Testis (tissue), 3 donors: ENCODE measurements around the gene PARG. TPM values are rescaled to one million over a fixed set of nuclear protein-coding genes. Genes with fewer than 3 reads are reported as not detected.

Experiments used
- DNase-seq: peaks from one replicate; pipeline ENCODE4 v3.0.0-alpha.2; 2019
- H3K27ac ChIP-seq, 2 donors: fragments of 200-600 bp; sonication (generic); one replicate each; pipeline ENCODE4 v1.5.1; 2019
- H3K27me3 ChIP-seq: fragments of 200-600 bp; sonication (generic); one replicate; pipeline ENCODE4 v1.5.1; 2019
- H3K36me3 ChIP-seq: fragments of 200-600 bp; sonication (generic); one replicate; pipeline ENCODE4 v1.5.1; 2017; ENCODE audit warnings: low read depth; ENCODE audit errors: missing control alignments
- H3K4me1 ChIP-seq: fragments of 200-600 bp; sonication (generic); one replicate; pipeline ENCODE4 v1.5.1; 2019
- H3K4me3 ChIP-seq, 2 donors: fragments of 200-600 bp; sonication (generic); one replicate each; pipeline ENCODE4 v1.5.1; 2017 to 2019
- H3K9me3 ChIP-seq: fragments of 200-600 bp; sonication (generic); one replicate; pipeline ENCODE4 v1.5.1; 2017
- POLR2A ChIP-seq: fragments of 450-650 bp; IDR thresholded peaks from one replicate; pipeline ENCODE4 v1.6.1; 2017; ENCODE audit warnings: antibody characterized with exemption, mild to moderate bottlenecking, moderate library complexity
- WGBS, 2 donors: methylation state at CpG; one replicate each; pipeline ENCODE4 v1.1.5; 2018; 5-methylcytosine and 5-hydroxymethylcytosine counted together
- intact Hi-C: fragments of 100-400 bp; cut with DNase I; formaldehyde crosslinking; loops from one replicate; pipeline ENCODE4 v1.15.1; 2023; ENCODE audit warnings: low total_unique reads
- polyA plus RNA-seq: library from polyadenylated mRNA; stranded (reverse); fragments of 350-450 nt; fragmentation: Illumina TruSeq; extraction: RNeasy Lipid Tissue Mini Kit (QIAGEN cat#74804); gene quantifications from one replicate; pipeline ENCODE4 v1.2.3, GENCODE V29; 2014; ENCODE audit warnings: low read depth, low replicate concordance; ENCODE audit not compliant: insufficient read depth
- total RNA-seq, 2 donors: library from RNA; depleted of rRNA; stranded (reverse); fragments of >200 nt; gene quantifications; one replicate each; pipeline ENCODE4 v1.2.3, GENCODE V29; 2016
- TF ChIP-seq, protein P1 (sequence below), 3 experiments: fragments of 450-650 bp in 2 of 3; fragments of 200-600 bp in 1 of 3; sonication (generic) in 1 of 3; IDR thresholded peaks; one replicate each; pipeline ENCODE4 v1.5.1; 2016 to 2019; ENCODE audit warnings: antibody characterized with exemption in 3 of 3, mild to moderate bottlenecking in 2 of 3, moderate library complexity in 1 of 3

The PARG gene
- total and polyA plus RNA-seq, 3 donors from 2014 or later, result 19.7 to 49.4 (median 39.4) TPM

DNA sequence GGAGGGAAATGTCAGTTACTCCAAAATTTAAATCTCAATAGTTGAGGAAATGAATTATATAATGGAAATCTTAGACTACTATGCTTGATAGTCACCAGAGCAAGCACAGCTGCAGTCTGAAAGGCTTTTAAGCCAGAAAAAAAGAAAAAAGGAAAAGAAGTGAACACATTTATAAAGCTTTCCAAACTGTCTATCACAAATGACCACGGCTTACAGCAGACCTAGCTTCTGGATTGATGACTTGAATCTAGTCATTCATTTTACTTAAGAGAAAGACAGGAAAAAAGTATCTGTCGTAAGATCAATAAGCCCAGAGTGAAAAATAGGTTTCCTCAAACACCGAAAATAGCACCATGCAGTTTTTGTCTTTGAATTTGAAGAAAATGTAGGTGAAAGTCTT, 111.8 kb downstream of the PARG start:
- TF ChIP-seq POLR2A, result no peak
- TF ChIP-seq, protein P1, sequence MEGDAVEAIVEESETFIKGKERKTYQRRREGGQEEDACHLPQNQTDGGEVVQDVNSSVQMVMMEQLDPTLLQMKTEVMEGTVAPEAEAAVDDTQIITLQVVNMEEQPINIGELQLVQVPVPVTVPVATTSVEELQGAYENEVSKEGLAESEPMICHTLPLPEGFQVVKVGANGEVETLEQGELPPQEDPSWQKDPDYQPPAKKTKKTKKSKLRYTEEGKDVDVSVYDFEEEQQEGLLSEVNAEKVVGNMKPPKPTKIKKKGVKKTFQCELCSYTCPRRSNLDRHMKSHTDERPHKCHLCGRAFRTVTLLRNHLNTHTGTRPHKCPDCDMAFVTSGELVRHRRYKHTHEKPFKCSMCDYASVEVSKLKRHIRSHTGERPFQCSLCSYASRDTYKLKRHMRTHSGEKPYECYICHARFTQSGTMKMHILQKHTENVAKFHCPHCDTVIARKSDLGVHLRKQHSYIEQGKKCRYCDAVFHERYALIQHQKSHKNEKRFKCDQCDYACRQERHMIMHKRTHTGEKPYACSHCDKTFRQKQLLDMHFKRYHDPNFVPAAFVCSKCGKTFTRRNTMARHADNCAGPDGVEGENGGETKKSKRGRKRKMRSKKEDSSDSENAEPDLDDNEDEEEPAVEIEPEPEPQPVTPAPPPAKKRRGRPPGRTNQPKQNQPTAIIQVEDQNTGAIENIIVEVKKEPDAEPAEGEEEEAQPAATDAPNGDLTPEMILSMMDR (IDR thresholded peaks at IDR 0.05), result no peak
- no peaks in the 10 kb centered on the region for H3K4me1 ChIP-seq
- WGBS, 2 donors, result 90 to 91% methylated on average over 3 of the region's 3 CpGs
- no peaks in the 10 kb centered on the region for H3K27me3 ChIP-seq
- no peak overlapping the region for H3K4me3 ChIP-seq
- H3K27ac ChIP-seq, result no peak overlapping the region
- intact Hi-C loops, result no loop called here
- no peaks in the 10 kb centered on the region for H3K9me3 ChIP-seq
- H3K36me3 ChIP-seq, result no peaks in the 10 kb centered on the region
- no peak for DNase-seq

DNA sequence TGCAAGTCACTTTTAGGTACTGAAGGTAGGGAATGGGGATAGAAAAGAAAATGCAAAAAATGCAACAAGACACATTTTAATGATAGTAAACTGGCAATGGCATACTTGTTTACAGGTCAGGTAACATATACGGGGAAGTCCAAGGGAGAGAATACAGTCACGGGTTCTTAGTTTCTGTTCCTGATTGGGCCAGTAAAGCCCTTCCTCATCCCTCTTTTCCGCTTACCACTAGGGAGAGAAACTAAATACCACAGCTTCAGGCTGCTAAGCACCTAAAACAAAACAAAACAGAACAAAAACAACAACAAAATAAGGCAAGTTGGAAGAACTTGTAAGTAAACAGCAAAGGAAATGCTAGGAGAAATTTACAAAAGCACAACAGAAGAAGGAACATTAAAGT, 114.5 kb downstream of the PARG start:
- no peak overlapping the region for H3K4me3 ChIP-seq
- H3K36me3 ChIP-seq, result no peaks in the 10 kb centered on the region
- H3K9me3 ChIP-seq, result no peaks in the 10 kb centered on the region
- H3K27ac ChIP-seq, result no peak overlapping the region
- intact Hi-C loops, result no loop called here
- DNase-seq, result no peak
- no peaks in the 10 kb centered on the region for H3K4me1 ChIP-seq
- 78 to 96% methylated on average over 3 of the region's 3 CpGs for WGBS, 2 donors
- TF ChIP-seq, protein P1 (IDR thresholded peaks at IDR 0.05), result no peak
- TF ChIP-seq POLR2A, result no peak
- H3K27me3 ChIP-seq, result no peaks in the 10 kb centered on the region

DNA sequence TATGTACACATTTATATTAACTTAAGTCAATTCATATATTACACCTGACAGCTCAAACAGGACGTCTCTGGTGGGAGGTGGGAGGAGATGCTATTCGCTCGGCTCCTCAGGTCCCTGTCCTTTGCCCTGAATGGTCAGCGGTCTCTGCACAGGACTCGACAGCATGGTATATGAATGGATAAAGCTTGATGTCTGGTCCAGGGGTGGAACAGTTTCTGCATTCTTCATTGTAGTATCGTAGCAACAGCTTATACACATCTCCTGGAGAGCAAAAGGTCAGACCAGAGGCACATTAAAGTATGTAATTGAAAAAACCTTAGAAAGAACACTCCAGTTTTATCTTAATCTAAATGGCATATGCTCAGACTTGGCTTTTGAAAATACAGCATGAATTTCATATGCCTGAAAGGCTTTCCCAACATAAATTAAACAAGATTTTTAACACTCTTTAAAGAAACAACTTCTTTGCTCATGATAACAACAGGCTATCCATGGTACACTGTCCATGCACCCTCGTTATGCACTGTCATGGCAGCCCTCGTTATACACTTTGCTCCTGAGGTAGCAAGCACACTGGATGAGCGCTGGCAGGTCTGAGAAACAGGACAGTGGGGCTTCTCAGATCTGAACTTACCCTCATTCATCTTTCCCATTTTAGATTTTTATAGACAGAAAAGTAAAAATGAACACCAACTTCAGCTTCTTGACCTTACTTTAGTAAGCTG, 122.4 kb downstream of the PARG start:
- H3K4me1 ChIP-seq, result no peaks in the 10 kb centered on the region
- no peak overlapping the region for H3K4me3 ChIP-seq
- DNase-seq, result no peak
- no peaks in the 10 kb centered on the region for H3K36me3 ChIP-seq
- H3K27me3 ChIP-seq, result no peaks in the 10 kb centered on the region
- intact Hi-C loops, result no loop called here
- H3K9me3 ChIP-seq, result no peaks in the 10 kb centered on the region
- WGBS, 2 donors, result 68 to 83% methylated on average over 9 of the region's 9 CpGs
- H3K27ac ChIP-seq, result no peak overlapping the region
- TF ChIP-seq, protein P1 (IDR thresholded peaks at IDR 0.05), result no peak
- no peak for TF ChIP-seq POLR2A

DNA sequence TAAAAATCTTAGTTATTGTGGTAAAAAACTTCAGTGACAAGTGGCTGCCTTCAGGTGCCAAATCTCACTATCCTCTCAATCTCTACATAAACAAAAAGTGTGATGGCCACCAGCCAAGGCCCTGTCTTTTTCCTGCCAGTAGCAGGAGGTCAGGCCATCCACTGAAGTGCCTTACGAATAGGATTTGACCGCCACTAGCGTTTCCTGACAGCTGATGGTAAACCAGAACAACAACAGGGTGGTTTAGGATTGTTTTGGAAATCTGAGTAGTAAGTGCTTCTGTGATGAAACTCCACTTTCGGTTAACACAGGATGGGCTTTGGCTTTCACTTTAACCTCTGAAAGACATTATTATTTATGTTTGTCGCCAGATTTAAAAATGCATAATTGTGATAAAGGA, 124.0 kb downstream of the PARG start:
- Histone ChIP-seq H3K27me3 (no peaks in the 10 kb centered on the region), H3K4me1 (no peaks in the 10 kb centered on the region), H3K4me3 (no peak overlapping the region), H3K36me3 (no peaks in the 10 kb centered on the region), H3K27ac (no peak overlapping the region), H3K9me3 (no peaks in the 10 kb centered on the region)
- TF ChIP-seq, protein P1 (IDR thresholded peaks at IDR 0.05), result no peak
- intact Hi-C loops, result no loop called here
- 85 to 91% methylated on average over 5 of the region's 5 CpGs for WGBS, 2 donors
- DNase-seq, result no peak

DNA sequence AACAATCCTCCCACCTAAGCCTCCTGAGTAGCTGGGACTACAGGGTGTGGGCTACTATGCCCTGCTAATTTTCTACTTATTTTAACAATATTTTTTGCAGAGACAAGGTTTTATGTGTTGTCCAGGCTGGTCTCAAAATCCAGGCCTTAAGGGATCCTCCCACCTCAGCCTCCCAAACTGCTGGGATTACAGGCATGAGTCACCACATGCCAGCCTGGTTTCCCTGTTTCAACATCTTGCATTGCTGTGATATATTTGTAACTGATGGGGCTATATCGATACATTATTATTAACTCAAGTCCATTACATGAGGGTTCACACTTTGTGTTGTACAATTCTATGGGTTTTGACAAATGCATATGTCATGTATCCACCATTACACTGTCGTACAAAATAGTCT, 137.8 kb downstream of the PARG start:
- intact Hi-C loops, result no loop called here
- Histone ChIP-seq H3K27me3 (no peaks in the 10 kb centered on the region), H3K4me1 (no peaks in the 10 kb centered on the region), H3K27ac (no peak overlapping the region), H3K9me3 (no peaks in the 10 kb centered on the region), H3K4me3 (no peak overlapping the region), H3K36me3 (no peaks in the 10 kb centered on the region)
- WGBS, 2 donors, result 92 to 94% methylated on average over 2 of the region's 2 CpGs
- TF ChIP-seq POLR2A, result no peak
- TF ChIP-seq, protein P1 (IDR thresholded peaks at IDR 0.05), result no peak
- DNase-seq, result no peak
